GM12878 (cell line): ENCODE measurements around the gene CCNI.

Experiments
- POLR2A ChIP-seq: IDR thresholded peaks from 2 replicates; pipeline ENCODE4 v1.6.1; 2011; ENCODE audit warnings: low read depth, mild to moderate bottlenecking, low read length
- ZBED1 ChIP-seq: IDR thresholded peaks from 2 replicates; pipeline ENCODE4 v1.6.1; 2016; ENCODE audit warnings: borderline replicate concordance
- TF ChIP-seq, protein P1 (sequence below), 3 experiments: IDR thresholded peaks in 2 of 3; conservative IDR thresholded peaks in 1 of 3; 2 replicates each; pipeline ENCODE4 v1.5.1; 2011; ENCODE audit warnings: low read depth in 3 of 3, low read length in 3 of 3, mild to moderate bottlenecking in 3 of 3, control low read depth in 2 of 3, moderate library complexity in 2 of 3, inconsistent platforms in 1 of 3, mixed read lengths in 1 of 3; ENCODE audit not compliant: control insufficient read depth in 2 of 3, insufficient read depth in 1 of 3; ENCODE audit errors: extremely low read depth in 1 of 3
- TF ChIP-seq, protein P2 (sequence below): IDR thresholded peaks from 2 replicates; pipeline ENCODE4 v1.6.1; 2011; ENCODE audit warnings: low read depth, low read length, improper control_type of control experiment, borderline replicate concordance

DNA sequence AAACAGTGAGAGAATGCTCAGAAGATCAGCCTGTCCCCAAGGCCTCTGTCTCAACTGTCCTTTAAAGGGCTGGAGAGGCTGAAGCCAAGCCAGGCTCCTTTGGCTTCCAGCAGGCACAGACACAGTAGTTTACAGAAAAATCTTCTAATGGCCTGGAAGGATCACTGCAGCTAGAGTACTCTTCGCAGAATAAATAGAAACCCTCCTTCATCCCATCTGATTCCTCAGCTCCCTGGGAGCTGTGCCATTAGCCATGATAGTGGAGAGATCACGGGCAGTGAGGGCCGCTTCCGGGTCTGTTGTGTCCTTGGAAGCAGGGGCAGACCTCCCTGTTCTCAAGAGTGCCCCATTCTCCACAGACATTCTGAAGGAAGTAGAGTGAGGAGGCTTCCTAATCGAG is 63.1 kb downstream of the CCNI start:
- TF ChIP-seq, protein P1, sequence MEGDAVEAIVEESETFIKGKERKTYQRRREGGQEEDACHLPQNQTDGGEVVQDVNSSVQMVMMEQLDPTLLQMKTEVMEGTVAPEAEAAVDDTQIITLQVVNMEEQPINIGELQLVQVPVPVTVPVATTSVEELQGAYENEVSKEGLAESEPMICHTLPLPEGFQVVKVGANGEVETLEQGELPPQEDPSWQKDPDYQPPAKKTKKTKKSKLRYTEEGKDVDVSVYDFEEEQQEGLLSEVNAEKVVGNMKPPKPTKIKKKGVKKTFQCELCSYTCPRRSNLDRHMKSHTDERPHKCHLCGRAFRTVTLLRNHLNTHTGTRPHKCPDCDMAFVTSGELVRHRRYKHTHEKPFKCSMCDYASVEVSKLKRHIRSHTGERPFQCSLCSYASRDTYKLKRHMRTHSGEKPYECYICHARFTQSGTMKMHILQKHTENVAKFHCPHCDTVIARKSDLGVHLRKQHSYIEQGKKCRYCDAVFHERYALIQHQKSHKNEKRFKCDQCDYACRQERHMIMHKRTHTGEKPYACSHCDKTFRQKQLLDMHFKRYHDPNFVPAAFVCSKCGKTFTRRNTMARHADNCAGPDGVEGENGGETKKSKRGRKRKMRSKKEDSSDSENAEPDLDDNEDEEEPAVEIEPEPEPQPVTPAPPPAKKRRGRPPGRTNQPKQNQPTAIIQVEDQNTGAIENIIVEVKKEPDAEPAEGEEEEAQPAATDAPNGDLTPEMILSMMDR (IDR thresholded peaks at IDR 0.05 in 2 of 3, conservative IDR thresholded peaks at IDR 0.05 in 1 of 3; ENCODE audit: control insufficient read depth in 2 of 3, extremely low read depth in 1 of 3, insufficient read depth in 1 of 3, low read depth in 3 of 3, low read length in 3 of 3): no peak
- TF ChIP-seq POLR2A (no peak), ZBED1 (no peak)
- TF ChIP-seq, protein P2, sequence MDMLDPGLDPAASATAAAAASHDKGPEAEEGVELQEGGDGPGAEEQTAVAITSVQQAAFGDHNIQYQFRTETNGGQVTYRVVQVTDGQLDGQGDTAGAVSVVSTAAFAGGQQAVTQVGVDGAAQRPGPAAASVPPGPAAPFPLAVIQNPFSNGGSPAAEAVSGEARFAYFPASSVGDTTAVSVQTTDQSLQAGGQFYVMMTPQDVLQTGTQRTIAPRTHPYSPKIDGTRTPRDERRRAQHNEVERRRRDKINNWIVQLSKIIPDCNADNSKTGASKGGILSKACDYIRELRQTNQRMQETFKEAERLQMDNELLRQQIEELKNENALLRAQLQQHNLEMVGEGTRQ: no peak
